ENCODE measurements around the gene OXTR.

- TF ChIP-seq POLR2A (IDR thresholded peaks at IDR 0.05; ENCODE audit: low read depth, low read length) (no peak), POLR2AphosphoS5 (IDR thresholded peaks at IDR 0.05; ENCODE audit: low read depth, low read length) (no peak), TAF1 (IDR thresholded peaks at IDR 0.05; ENCODE audit: borderline replicate concordance, low read depth, low read length) (no peak)
Observed at GRCh38 chr3:8722808-8723207, 46.6 kb downstream of the OXTR start.

All from GM12892 (cell line).